Mesothelial cell of epicardium (in vitro differentiated cells): Measurements from ENCODE around the gene QTRT2. TPM values are rescaled to one million over a fixed set of nuclear protein-coding genes. Genes with fewer than 3 reads are reported as not detected.

ENCODE experiments used
- DNase-seq, 2 experiments: peaks; one replicate each; pipeline ENCODE4 v3.0.0; 2021; ENCODE audit warnings: low spot score in 2 of 2; ENCODE audit not compliant: unreplicated experiment in 2 of 2
- H3K27ac Mint-ChIP-seq: 2 replicates; pipeline ENCODE4 v1.8.0; 2021; ENCODE audit warnings: mixed read lengths
- H3K27me3 Mint-ChIP-seq: 2 replicates; pipeline ENCODE4 v1.8.0; 2021; ENCODE audit warnings: low read depth, mixed read lengths
- H3K36me3 Mint-ChIP-seq: 2 replicates; pipeline ENCODE4 v1.8.0; 2021; ENCODE audit warnings: mixed read lengths
- H3K4me1 Mint-ChIP-seq: 2 replicates; pipeline ENCODE4 v1.8.0; 2021; ENCODE audit warnings: mixed read lengths
- H3K4me3 Mint-ChIP-seq: 2 replicates; pipeline ENCODE4 v1.8.0; 2021; ENCODE audit warnings: mild to moderate bottlenecking, moderate library complexity, mixed read lengths
- H3K9me3 Mint-ChIP-seq: 2 replicates; pipeline ENCODE4 v1.8.0; 2021; ENCODE audit warnings: mixed read lengths
- total RNA-seq: library from RNA; stranded (reverse); gene quantifications from 3 replicates; pipeline ENCODE4 v1.2.1, GENCODE V29; 2021
- TF ChIP-seq, protein P1 (sequence below): fragments of 200-600 bp; sonication (generic); IDR thresholded peaks from one replicate; pipeline ENCODE4 v1.5.0; 2021; ENCODE audit warnings: antibody characterized with exemption; ENCODE audit not compliant: unreplicated experiment

Gene QTRT2
- total RNA-seq, 1 donor from 2014 or later, result 35.2 TPM

DNA sequence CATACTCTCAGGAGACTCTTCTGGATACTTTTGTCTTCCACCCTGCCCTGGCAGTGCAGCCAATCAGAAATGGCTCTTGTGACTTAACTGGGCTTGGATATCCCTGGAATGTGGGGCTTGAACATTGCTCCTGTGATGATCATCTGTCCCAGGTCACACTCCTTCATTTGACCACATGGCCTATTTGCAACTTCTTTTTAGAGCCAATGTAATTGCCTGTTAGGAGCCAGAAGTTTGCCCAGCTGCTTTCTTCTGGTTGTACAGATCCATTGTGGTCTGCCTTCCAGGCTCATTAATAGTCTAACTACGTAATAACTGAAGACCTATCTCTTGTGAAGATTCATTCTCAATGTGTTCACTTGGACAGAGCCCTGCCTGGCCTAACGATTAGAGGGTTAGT is 29.8 kb downstream of the QTRT2 start:
- Mint-ChIP-seq H3K36me3 (peaks cover 44% of the 10 kb centered on the region), H3K9me3 (peaks cover 6% of the 10 kb centered on the region), H3K4me1 (peaks cover 1% of the 10 kb centered on the region)

DNA sequence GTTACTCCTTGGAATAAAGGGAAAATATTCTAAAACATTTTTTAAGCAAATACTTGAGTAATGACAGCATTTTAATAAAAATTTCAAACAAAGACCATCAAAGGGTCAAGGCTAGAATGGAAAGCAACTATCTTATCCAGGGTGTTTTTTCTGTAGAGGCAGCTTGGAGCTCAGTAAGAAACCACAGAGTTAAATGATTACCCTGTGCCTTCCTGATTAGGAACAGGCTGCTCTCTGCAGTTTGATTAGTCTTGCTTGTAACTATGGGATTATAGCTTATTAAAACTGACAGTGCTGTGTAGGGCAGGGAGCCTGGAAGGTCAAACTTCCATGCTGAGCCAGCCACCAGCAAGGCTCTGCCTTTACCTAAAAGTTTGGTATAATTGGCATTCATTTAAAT is 33.1 kb downstream of the QTRT2 start:
- H3K36me3 Mint-ChIP-seq, result peaks cover 29% of the 10 kb centered on the region
- peaks cover 26% of the 10 kb centered on the region for H3K4me1 Mint-ChIP-seq
- H3K27me3 Mint-ChIP-seq, result no peaks in the 10 kb centered on the region
- DNase-seq, result no peak
- no peak overlapping the region for H3K4me3 Mint-ChIP-seq
- TF ChIP-seq, protein P1, sequence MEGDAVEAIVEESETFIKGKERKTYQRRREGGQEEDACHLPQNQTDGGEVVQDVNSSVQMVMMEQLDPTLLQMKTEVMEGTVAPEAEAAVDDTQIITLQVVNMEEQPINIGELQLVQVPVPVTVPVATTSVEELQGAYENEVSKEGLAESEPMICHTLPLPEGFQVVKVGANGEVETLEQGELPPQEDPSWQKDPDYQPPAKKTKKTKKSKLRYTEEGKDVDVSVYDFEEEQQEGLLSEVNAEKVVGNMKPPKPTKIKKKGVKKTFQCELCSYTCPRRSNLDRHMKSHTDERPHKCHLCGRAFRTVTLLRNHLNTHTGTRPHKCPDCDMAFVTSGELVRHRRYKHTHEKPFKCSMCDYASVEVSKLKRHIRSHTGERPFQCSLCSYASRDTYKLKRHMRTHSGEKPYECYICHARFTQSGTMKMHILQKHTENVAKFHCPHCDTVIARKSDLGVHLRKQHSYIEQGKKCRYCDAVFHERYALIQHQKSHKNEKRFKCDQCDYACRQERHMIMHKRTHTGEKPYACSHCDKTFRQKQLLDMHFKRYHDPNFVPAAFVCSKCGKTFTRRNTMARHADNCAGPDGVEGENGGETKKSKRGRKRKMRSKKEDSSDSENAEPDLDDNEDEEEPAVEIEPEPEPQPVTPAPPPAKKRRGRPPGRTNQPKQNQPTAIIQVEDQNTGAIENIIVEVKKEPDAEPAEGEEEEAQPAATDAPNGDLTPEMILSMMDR, result no peak
- H3K9me3 Mint-ChIP-seq, result peaks cover 6% of the 10 kb centered on the region
- H3K27ac Mint-ChIP-seq, result no peak overlapping the region

More for the DNA sequence above, 29.8 kb downstream of the QTRT2 start:
- TF ChIP-seq, protein P1, result no peak
- H3K27me3 Mint-ChIP-seq, result no peaks in the 10 kb centered on the region
- H3K4me3 Mint-ChIP-seq, result no peak overlapping the region
- no peak for DNase-seq
- no peak overlapping the region for H3K27ac Mint-ChIP-seq

DNA sequence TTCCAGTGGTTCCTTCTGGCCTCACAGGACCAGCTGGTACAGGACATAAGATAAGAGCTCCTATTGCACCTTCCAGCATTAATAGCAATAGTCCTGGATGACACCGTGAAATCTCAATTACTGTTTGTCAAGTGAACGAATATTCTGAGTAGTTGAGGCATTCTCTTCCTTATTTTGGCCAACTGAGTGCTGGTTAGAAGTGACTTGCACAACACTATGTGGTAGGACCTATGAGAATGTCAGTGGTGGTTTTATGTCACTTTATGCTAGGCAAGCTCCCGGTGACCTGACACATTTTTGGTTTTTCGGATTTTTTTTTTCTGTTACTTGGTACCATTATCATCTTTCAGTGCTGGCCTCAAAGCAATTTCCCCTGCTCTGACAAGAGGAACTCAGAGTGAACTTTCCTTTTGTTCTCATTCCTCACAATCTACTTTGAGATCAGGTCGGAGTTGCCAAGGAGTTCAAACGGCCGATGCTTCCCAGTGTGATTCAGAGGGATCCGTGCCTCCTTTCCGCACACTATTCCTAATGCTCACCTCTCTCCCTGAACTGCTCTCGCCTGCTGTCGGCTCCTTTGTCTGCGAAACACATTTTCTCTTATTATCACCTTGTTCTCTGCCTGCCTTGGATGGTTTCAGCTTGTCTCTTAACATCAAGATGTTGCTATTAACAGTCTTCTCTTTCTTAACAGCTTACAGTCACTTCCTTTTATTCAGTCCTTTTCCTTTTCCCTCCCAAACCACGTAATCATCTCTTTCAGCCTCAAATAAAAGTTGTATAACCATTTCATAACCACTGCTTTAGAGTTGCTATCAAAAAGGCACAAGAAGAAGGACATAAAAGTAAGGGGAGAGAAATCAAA is 35.8 kb downstream of the QTRT2 start:
- Mint-ChIP-seq H3K9me3 (peaks cover 6% of the 10 kb centered on the region), H3K4me3 (peak overlapping the region; percentile 0), H3K27me3 (no peaks in the 10 kb centered on the region), H3K27ac (peak overlapping the region; percentile 81), H3K36me3 (peaks cover 9% of the 10 kb centered on the region), H3K4me1 (peaks cover 26% of the 10 kb centered on the region)
- TF ChIP-seq, protein P1, result no peak
- DNase-seq, result no peak

DNA sequence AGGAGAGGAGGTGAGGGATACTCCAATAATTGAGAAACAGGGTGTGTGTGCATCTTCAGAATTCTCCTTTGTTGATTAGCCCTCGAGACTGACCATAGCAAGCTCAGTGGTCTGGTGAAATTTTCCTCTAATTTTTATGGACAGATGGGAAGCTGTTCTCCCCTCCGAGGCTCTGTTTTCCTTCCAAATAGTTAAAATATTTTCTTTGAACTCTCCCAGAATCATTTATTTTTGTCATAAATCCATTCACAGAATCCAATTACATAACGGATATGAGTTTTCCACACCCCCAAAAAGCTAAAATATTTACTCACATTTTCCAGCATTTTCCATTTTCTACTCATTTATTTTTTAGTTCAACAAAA is 36.5 kb downstream of the QTRT2 start:
- TF ChIP-seq, protein P1, result no peak
- Mint-ChIP-seq H3K27me3 (no peaks in the 10 kb centered on the region), H3K4me1 (peaks cover 26% of the 10 kb centered on the region), H3K36me3 (peaks cover 3% of the 10 kb centered on the region), H3K27ac (peak overlapping the region; percentile 77), H3K9me3 (peaks cover under 1% of the 10 kb centered on the region), H3K4me3 (peak overlapping the region; percentile 0)
- DNase-seq, result no peak

DNA sequence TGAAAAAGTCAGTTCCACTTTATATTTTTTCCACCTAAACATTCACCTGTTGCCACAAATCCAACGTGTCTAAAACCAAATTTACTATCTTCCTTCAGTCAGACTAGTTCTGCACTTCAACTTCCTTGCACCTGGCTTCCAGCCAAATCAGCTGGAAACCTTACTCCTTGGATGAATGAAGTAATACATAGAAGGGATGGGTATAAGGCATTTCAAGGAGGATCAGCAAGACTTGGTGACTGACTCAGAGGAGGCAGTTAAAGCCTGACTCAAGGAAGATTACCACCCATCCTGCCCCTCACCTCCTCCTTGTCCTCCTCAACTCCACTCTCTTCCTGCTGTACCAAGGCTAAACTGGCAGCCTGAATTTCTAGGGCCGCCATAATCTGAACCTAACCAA is 37.1 kb downstream of the QTRT2 start:
- Mint-ChIP-seq H3K27ac (peak overlapping the region; percentile 4), H3K9me3 (no peaks in the 10 kb centered on the region), H3K27me3 (no peaks in the 10 kb centered on the region), H3K4me1 (peaks cover 26% of the 10 kb centered on the region), H3K36me3 (peaks cover 1% of the 10 kb centered on the region), H3K4me3 (no peak overlapping the region)
- DNase-seq, result peak in 1 of 2 experiments; percentile 49
- TF ChIP-seq, protein P1, result no peak
